WTC11 (cell line): Measurements from ENCODE around the gene PRRC2B.

Experiments
- AFF4 ChIP-seq: sonication (generic); formaldehyde crosslinking; IDR thresholded peaks from 2 replicates; pipeline ENCODE4 v1.8.1; 2023; ENCODE audit warnings: mild to moderate bottlenecking, missing genetic modification reagents, borderline replicate concordance
- ATF1 ChIP-seq: sonication (generic); formaldehyde crosslinking; IDR thresholded peaks from 2 replicates; pipeline ENCODE4 v1.8.1; 2023; ENCODE audit warnings: mild to moderate bottlenecking, moderate library complexity, missing genetic modification reagents
- CTCF ChIP-seq: fragments of 200-600 bp; IDR thresholded peaks from 2 replicates; pipeline ENCODE4 v1.8.0; 2022; ENCODE audit warnings: antibody characterized with exemption
- ETV6 ChIP-seq: sonication (generic); formaldehyde crosslinking; IDR thresholded peaks from 2 replicates; pipeline ENCODE4 v1.8.1; 2022; ENCODE audit warnings: mild to moderate bottlenecking, missing genetic modification reagents
- RORB ChIP-seq: fragments of 250-450 bp; sonication (Bioruptor Pico); IDR thresholded peaks from 2 replicates; pipeline ENCODE4 v1.9.0; 2021; ENCODE audit warnings: mild to moderate bottlenecking
- SMAD3 ChIP-seq: sonication (generic); formaldehyde crosslinking; IDR thresholded peaks from 2 replicates; pipeline ENCODE4 v1.8.0; 2022; ENCODE audit warnings: missing genetic modification reagents, mild to moderate bottlenecking, borderline replicate concordance
- ZNF219 ChIP-seq: sonication (generic); formaldehyde crosslinking; IDR thresholded peaks from 2 replicates; pipeline ENCODE4 v1.8.0; 2023; ENCODE audit warnings: missing genetic modification reagents, mild to moderate bottlenecking, borderline replicate concordance

- TF ChIP-seq ATF1 (CRISPR knock-in tag) (no peak), RORB (CRISPR knock-in tag) (no peak), AFF4 (CRISPR knock-in tag) (no peak), ZNF219 (CRISPR knock-in tag) (no peak), CTCF (no peak), ETV6 (CRISPR knock-in tag) (no peak), SMAD3 (CRISPR knock-in tag) (no peak)
Measured at GRCh38 chr9:131525643-131526565, 132.0 kb downstream of the PRRC2B start.
